SK-N-SH (cell line): ENCODE data around the gene TELO2. TPM values are rescaled to one million over a fixed set of nuclear protein-coding genes. Genes with fewer than 3 reads are reported as not detected.

Experiments
- CTCF ChIA-PET: fragments of 300-600, 350-600 bp; formaldehyde crosslinking; extraction: SDS; loops from one replicate; lab custom pipeline; 2021; lab: Yijun Ruan, JAX
- POLR2A ChIA-PET: fragments of 350-600 bp; sonication (Branson Sonifier 250); formaldehyde crosslinking; extraction: SDS; loops from one replicate; lab custom pipeline; 2020; ENCODE audit warnings: antibody characterized with exemption, inconsistent platforms; lab: Yijun Ruan, JAX
- DNase-seq: peaks from one replicate; pipeline ENCODE4 v3.0.0; 2012
- H2AFZ ChIP-seq: fragments of 200-600 bp; sonication (generic); 2 replicates; pipeline ENCODE4 v1.8.1; 2016; ENCODE audit warnings: antibody characterized with exemption, mild to moderate bottlenecking, low read depth
- H3F3A ChIP-seq: fragments of 200-600 bp; sonication (generic); replicated peaks from 2 replicates; pipeline ENCODE3; 2016; ENCODE audit warnings: antibody characterized with exemption, mild to moderate bottlenecking; ENCODE audit not compliant: insufficient read depth
- H3K27ac ChIP-seq, 2 experiments: fragments of 200-500 bp in 1 of 2; fragments of 200-600 bp in 1 of 2; sonication (Bioruptor generic) in 1 of 2; sonication (generic), shearing (Covaris generic) in 1 of 2; 2 replicates each; pipeline versions ENCODE4 v1.5.1 to v1.6.1; 2014 to 2016; ENCODE audit warnings: low read depth in 2 of 2, inconsistent platforms in 1 of 2, low read length in 1 of 2, mild to moderate bottlenecking in 1 of 2, mixed read lengths in 1 of 2
- H3K27me3 ChIP-seq: fragments of 200-600 bp; sonication (generic), shearing (Covaris generic); 2 replicates; pipeline ENCODE4 v1.6.1; 2016; ENCODE audit warnings: mixed run types; ENCODE audit not compliant: insufficient read depth
- H3K36me3 ChIP-seq, 2 experiments: fragments of 200-500 bp in 1 of 2; fragments of 200-600 bp in 1 of 2; sonication (Bioruptor generic) in 1 of 2; sonication (generic) in 1 of 2; replicated peaks in 1 of 2; 2 replicates each; pipeline versions ENCODE3 to v1.5.1; 2014 to 2016; ENCODE audit warnings: low read length in 1 of 2, mild to moderate bottlenecking in 1 of 2; ENCODE audit not compliant: insufficient read depth in 2 of 2, control insufficient read depth in 1 of 2
- H3K4me1 ChIP-seq, 2 experiments: fragments of 200-500 bp in 1 of 2; fragments of 200-600 bp in 1 of 2; sonication (Bioruptor generic) in 1 of 2; sonication (generic), shearing (Covaris generic) in 1 of 2; 2 replicates each; pipeline versions ENCODE4 v1.5.1 to v1.6.1; 2014 to 2016; ENCODE audit warnings: low read depth in 1 of 2, low read length in 1 of 2, mixed run types in 1 of 2; ENCODE audit not compliant: insufficient read depth in 2 of 2, control insufficient read depth in 1 of 2
- H3K4me2 ChIP-seq: fragments of 200-600 bp; sonication (generic), shearing (Covaris generic); 2 replicates; pipeline ENCODE4 v1.6.1; 2017; ENCODE audit warnings: mixed run types
- H3K4me3 ChIP-seq, 2 experiments: fragments of 200-500 bp in 1 of 2; fragments of 200-600 bp in 1 of 2; sonication (Bioruptor generic) in 1 of 2; sonication (generic), shearing (Covaris generic) in 1 of 2; 2 replicates each; pipeline versions ENCODE4 v1.5.1 to v1.8.1; 2014 to 2016; ENCODE audit warnings: low read depth in 2 of 2, inconsistent platforms in 1 of 2, low read length in 1 of 2, mild to moderate bottlenecking in 1 of 2, mixed read lengths in 1 of 2, moderate library complexity in 1 of 2
- H3K79me2 ChIP-seq: fragments of 200-600 bp; sonication (generic); 2 replicates; pipeline ENCODE4 v1.8.1; 2017; ENCODE audit warnings: mild to moderate bottlenecking; ENCODE audit not compliant: insufficient read depth
- H3K9ac ChIP-seq: fragments of 200-600 bp; sonication (generic); 2 replicates; pipeline ENCODE4 v1.6.1; 2017; ENCODE audit warnings: mixed run types
- H3K9me2 ChIP-seq: fragments of 200-600 bp; sonication (generic); 2 replicates; pipeline ENCODE4 v1.6.1; 2017; ENCODE audit warnings: mixed run types
- H3K9me3 ChIP-seq: fragments of 200-600 bp; sonication (generic); 2 replicates; pipeline ENCODE4 v1.6.1; 2017; ENCODE audit warnings: mixed run types, mild to moderate bottlenecking, moderate library complexity
- H4K20me1 ChIP-seq: fragments of 200-600 bp; sonication (generic); 2 replicates; pipeline ENCODE4 v1.6.1; 2017; ENCODE audit warnings: mild to moderate bottlenecking, mixed run types; ENCODE audit not compliant: insufficient read depth
- ELF1 ChIP-seq: IDR thresholded peaks from 2 replicates; pipeline ENCODE4 v1.4.0; 2012
- EP300 ChIP-seq, 2 experiments: IDR thresholded peaks; 2 replicates each; pipeline versions ENCODE4 v1.4.0 to v1.6.1; 2012; ENCODE audit warnings: borderline replicate concordance in 1 of 2, low read depth in 1 of 2, low read length in 1 of 2
- EZH2phosphoT487 ChIP-seq: fragments of 200-600 bp; sonication (generic); IDR thresholded peaks from 2 replicates; pipeline ENCODE4 v1.6.1; 2017; ENCODE audit warnings: low read depth, mixed run types, mild to moderate bottlenecking, antibody characterized with exemption, moderate library complexity, borderline replicate concordance
- FOXM1 ChIP-seq: IDR thresholded peaks from 2 replicates; pipeline ENCODE4 v1.4.0; 2012; ENCODE audit warnings: low read depth, mild to moderate bottlenecking
- GABPA ChIP-seq: IDR thresholded peaks from 2 replicates; pipeline ENCODE4 v1.4.0; 2012; ENCODE audit warnings: low read depth, mild to moderate bottlenecking
- IRF3 ChIP-seq: fragments of 150-350 bp; IDR thresholded peaks from 2 replicates; pipeline ENCODE4 v1.6.1; 2016; ENCODE audit warnings: mild to moderate bottlenecking, low read depth, low read length
- MAX ChIP-seq: IDR thresholded peaks from 2 replicates; pipeline ENCODE4 v1.4.0; 2012; ENCODE audit warnings: low read depth
- PBX3 ChIP-seq: IDR thresholded peaks from 2 replicates; pipeline ENCODE4; 2012
- RCOR1 ChIP-seq: fragments of 150-350 bp; IDR thresholded peaks from 2 replicates; pipeline ENCODE4 v1.6.1; 2017; ENCODE audit warnings: antibody characterized with exemption, low read length
- RFX5 ChIP-seq: IDR thresholded peaks from 2 replicates; pipeline ENCODE4 v1.6.1; 2012; ENCODE audit warnings: mild to moderate bottlenecking, improper control_type of control experiment, low read length
- RXRA ChIP-seq: IDR thresholded peaks from 2 replicates; pipeline ENCODE4 v1.4.0; 2012; ENCODE audit warnings: low read depth, mild to moderate bottlenecking, borderline replicate concordance
- TEAD4 ChIP-seq: IDR thresholded peaks from 2 replicates; pipeline ENCODE4 v1.4.0; 2012; ENCODE audit warnings: mild to moderate bottlenecking, borderline replicate concordance; ENCODE audit not compliant: insufficient read depth
- USF1 ChIP-seq: IDR thresholded peaks from 2 replicates; pipeline ENCODE4 v1.4.0; 2012; ENCODE audit warnings: low read depth, borderline replicate concordance
- WGBS: methylation state at CpG from one replicate; pipeline ENCODE4 v1.1.6; 2017; ENCODE audit warnings: low lambda C conversion rate; 5-methylcytosine and 5-hydroxymethylcytosine counted together
- polyA plus RNA-seq, 3 experiments: library from polyadenylated mRNA; depleted of rRNA; stranded (reverse); fragments of >200 nt; gene quantifications; 2 replicates each; pipeline ENCODE4 v1.2.3, GENCODE V29; 2012

Gene TELO2
- polyA plus RNA-seq, 1 of the 3 experiments (the other 2 are of a cell fraction), result 24.2 TPM

GRCh38 chr16:1510941-1511351 is 17.8 kb downstream of the TELO2 start:
- no peaks in the 10 kb centered on the region for H4K20me1 ChIP-seq
- no peaks in the 10 kb centered on the region for H3K9me2 ChIP-seq
- no peak overlapping the region for H3K4me3 ChIP-seq
- no peak overlapping the region for H3K9ac ChIP-seq
- ChIA-PET CTCF (interaction anchor here (1.4 kb wide), 1 partner anchor 16 kb away, joined by 4 read pairs; no protein-coding TSS in a partner anchor), POLR2A (no interaction called here)
- H3K4me1 ChIP-seq, result no peaks in the 10 kb centered on the region
- TF ChIP-seq FOXM1, result no peak
- no peak for TF ChIP-seq EZH2phosphoT487
- no peak for TF ChIP-seq RFX5
- no peak for TF ChIP-seq TEAD4
- TF ChIP-seq RXRA, result no peak
- TF ChIP-seq PBX3, result no peak
- no peak for TF ChIP-seq IRF3
- no peak for TF ChIP-seq MAX
- no peak for TF ChIP-seq RCOR1
- TF ChIP-seq USF1, result no peak
- 98% methylated on average over 16 of the region's 26 CpGs for WGBS
- peaks cover 4 to 13% of the 10 kb centered on the region in 2 experiments for H3K36me3 ChIP-seq
- no peaks in the 10 kb centered on the region for H3K27me3 ChIP-seq
- no peaks in the 10 kb centered on the region for H3K79me2 ChIP-seq
- H3K9me3 ChIP-seq, result no peaks in the 10 kb centered on the region
- no peak for DNase-seq
- no peak overlapping the region for H3K27ac ChIP-seq
- H2AFZ ChIP-seq, result no peak overlapping the region
- no peaks in the 10 kb centered on the region for H3F3A ChIP-seq
- no peak overlapping the region for H3K4me2 ChIP-seq

GRCh38 chr16:1511662-1512569 is 18.8 kb downstream of the TELO2 start:
- CTCF ChIA-PET, result interaction anchor here (0.8 to 1.4 kb wide), 4 partner anchors 9 to 194 kb away, joined by 3 to 4 read pairs (median 3); partner anchors contain the start of gene MAPK8IP3
- 92% methylated on average over 29 of the region's 30 CpGs for WGBS

More at GRCh38 chr16:1511662-1512569, 18.8 kb downstream of the TELO2 start:
- no peak overlapping the region for H3K4me3 ChIP-seq
- H3K9me3 ChIP-seq, result no peaks in the 10 kb centered on the region
- no peaks in the 10 kb centered on the region for H3F3A ChIP-seq
- H3K4me1 ChIP-seq, result no peaks in the 10 kb centered on the region
- H3K9ac ChIP-seq, result no peak overlapping the region
- H3K27ac ChIP-seq, result no peak overlapping the region
- H3K27me3 ChIP-seq, result no peaks in the 10 kb centered on the region
- no peaks in the 10 kb centered on the region for H4K20me1 ChIP-seq
- POLR2A ChIA-PET, result no interaction called here
- H3K36me3 ChIP-seq, result peaks cover 4 to 11% of the 10 kb centered on the region in 2 experiments
- DNase-seq, result no peak
- no peaks in the 10 kb centered on the region for H3K9me2 ChIP-seq
- H3K4me2 ChIP-seq, result no peak overlapping the region
- no peaks in the 10 kb centered on the region for H3K79me2 ChIP-seq
- TF ChIP-seq ELF1 (no peak), RCOR1 (no peak), GABPA (no peak), EP300 (IDR thresholded peaks at IDR 0.05; ENCODE audit: borderline replicate concordance in 1 of 2, low read depth in 1 of 2, low read length in 1 of 2) (no peak), RXRA (no peak)
- no peak overlapping the region for H2AFZ ChIP-seq
